HepG2 (cell line): ENCODE measurements around the gene UBQLN1. TPM values are rescaled to one million over a fixed set of nuclear protein-coding genes. Genes with fewer than 3 reads are reported as not detected.
A peak's percentile ranks its signal among the peaks of the same experiment; 100 is the strongest.

Experiments
- BCL6 ChIP-seq: IDR thresholded peaks from 2 replicates; pipeline ENCODE4 v1.6.1; 2016; ENCODE audit warnings: missing genetic modification reagents, missing compliant biosample characterization
- CENPBD1 ChIP-seq: sonication (generic); formaldehyde crosslinking; IDR thresholded peaks from 2 replicates; pipeline ENCODE4 v1.8.0; 2022; ENCODE audit warnings: missing genetic modification reagents, low read depth, mild to moderate bottlenecking, borderline replicate concordance
- CSRNP2 ChIP-seq: sonication (generic); formaldehyde crosslinking; conservative IDR thresholded peaks from 2 replicates; pipeline ENCODE4 v1.8.0; 2022; ENCODE audit warnings: low read depth, missing genetic modification reagents
- DZIP1 ChIP-seq: sonication (generic); formaldehyde crosslinking; IDR thresholded peaks from 2 replicates; pipeline ENCODE4 v1.5.0; 2020; ENCODE audit warnings: mild to moderate bottlenecking, missing genetic modification reagents
- GMEB2 ChIP-seq: IDR thresholded peaks from 2 replicates; pipeline ENCODE4 v1.6.1; 2016; ENCODE audit warnings: missing biosample characterization, missing genetic modification reagents, low read depth
- KDM3A ChIP-seq: IDR thresholded peaks from 2 replicates; pipeline ENCODE4 v1.6.1; 2018; ENCODE audit warnings: low read depth, missing compliant biosample characterization
- PAF1 ChIP-seq: IDR thresholded peaks from 2 replicates; pipeline ENCODE4 v1.6.1; 2016; ENCODE audit warnings: missing genetic modification reagents, missing compliant biosample characterization
- POLR2G ChIP-seq: fragments of 200-400 bp; formaldehyde crosslinking; IDR thresholded peaks from 2 replicates; pipeline ENCODE4 v1.6.1; 2018; ENCODE audit warnings: mild to moderate bottlenecking, low read depth, low read length, moderate library complexity
- RARG ChIP-seq: sonication (generic); formaldehyde crosslinking; IDR thresholded peaks from 2 replicates; pipeline ENCODE4 v1.4.0; 2020; ENCODE audit warnings: low read depth, mild to moderate bottlenecking, missing genetic modification reagents
- RFXAP ChIP-seq: sonication (generic); formaldehyde crosslinking; IDR thresholded peaks from 2 replicates; pipeline ENCODE4 v1.4.0; 2020; ENCODE audit warnings: missing genetic modification reagents, borderline replicate concordance
- USF2 ChIP-seq, 2 experiments: sonication (generic) in 1 of 2; formaldehyde crosslinking in 1 of 2; IDR thresholded peaks; 2 replicates each; pipeline versions ENCODE4 v1.5.1 to v1.6.1; 2011 to 2020; ENCODE audit warnings: borderline replicate concordance in 1 of 2, low read depth in 1 of 2, low read length in 1 of 2, mild to moderate bottlenecking in 1 of 2, missing genetic modification reagents in 1 of 2, moderate library complexity in 1 of 2
- ZNF235 ChIP-seq: sonication (generic); formaldehyde crosslinking; IDR thresholded peaks from 2 replicates; pipeline ENCODE4 v1.8.1; 2023; ENCODE audit warnings: mild to moderate bottlenecking, missing genetic modification reagents, borderline replicate concordance
- ZNF30 ChIP-seq: sonication (generic); formaldehyde crosslinking; IDR thresholded peaks from 2 replicates; pipeline ENCODE4 v1.5.0; 2020; ENCODE audit warnings: mild to moderate bottlenecking, missing genetic modification reagents
- ZNF549 ChIP-seq: sonication (generic); formaldehyde crosslinking; IDR thresholded peaks from 2 replicates; pipeline ENCODE4 v1.5.0; 2020; ENCODE audit warnings: missing genetic modification reagents
- ZSCAN20 ChIP-seq: sonication (generic); formaldehyde crosslinking; IDR thresholded peaks from 2 replicates; pipeline ENCODE4 v1.4.0; 2020; ENCODE audit warnings: missing genetic modification reagents, mild to moderate bottlenecking, borderline replicate concordance
- ZSCAN29 ChIP-seq: sonication (generic); formaldehyde crosslinking; conservative IDR thresholded peaks from 2 replicates; pipeline ENCODE4 v1.4.0; 2020; ENCODE audit warnings: mild to moderate bottlenecking, missing genetic modification reagents
- polyA plus RNA-seq, 8 experiments: library from polyadenylated mRNA; depleted of rRNA in 3 of 8; stranded (reverse) in 7 of 8; unstranded in 1 of 8; fragments of >200 nt; fragmentation: Illumina TruSeq in 4 of 8; extraction: Trizol in 4 of 8; gene quantifications; 2 replicates each; pipeline versions ENCODE4 v1.2.1 to v1.2.3, GENCODE V29; 2011 to 2016; ENCODE audit warnings: low read depth in 4 of 8, missing spikeins in 1 of 8, mixed read lengths in 1 of 8; ENCODE audit not compliant: insufficient read depth in 1 of 8
- total RNA-seq, 5 experiments: library from RNA; depleted of rRNA; stranded (reverse); fragments of >200 nt; fragmentation: Illumina TruSeq; extraction: Trizol; gene quantifications; 2 replicates each; pipeline ENCODE4 v1.2.3, GENCODE V29; 2016; ENCODE audit warnings: low read depth in 1 of 5

The UBQLN1 gene
- total and polyA plus RNA-seq, 2 of the 13 experiments (the other 11 are each of a cell fraction or from before 2014, with no cell fraction given) = 78.1 to 83.8 TPM

GRCh38 chr9:83622939-83623678 is 84.6 kb downstream of the UBQLN1 start, which contains the start of gene IDNK (continued):
- no peak for TF ChIP-seq CENPBD1 (CRISPR knock-in tag)
- no peak for TF ChIP-seq RFXAP (CRISPR knock-in tag)
- no peak for TF ChIP-seq ZNF549
- no peak for TF ChIP-seq ZNF30 (CRISPR knock-in tag)
- no peak for TF ChIP-seq ZSCAN29
- TF ChIP-seq ZNF235 (CRISPR knock-in tag) = 0 out of 2 replicates have a peak, but pooled peaks have one; percentile 57
- TF ChIP-seq PAF1 = no peak
- TF ChIP-seq BCL6 (CRISPR knock-in tag) = no peak; the same call in 1 of the 2 replicates
- no peak for TF ChIP-seq RARG (CRISPR knock-in tag)
- TF ChIP-seq KDM3A (CRISPR knock-in tag) = 0 out of 2 replicates have a peak, but pooled peaks have one; percentile 35
- TF ChIP-seq POLR2G = peak; percentile 76
- no peak for TF ChIP-seq USF2 (IDR thresholded peaks at IDR 0.05; ENCODE audit: low read depth, low read length)
- no peak for TF ChIP-seq USF2 (CRISPR knock-in tag; IDR thresholded peaks at IDR 0.05; ENCODE audit: borderline replicate concordance)
- TF ChIP-seq GMEB2 (CRISPR knock-in tag) = no peak
- no peak; the same call in 1 of the 2 replicates for TF ChIP-seq CSRNP2 (CRISPR knock-in tag)
- no peak; the same call in 1 of the 2 replicates for TF ChIP-seq ZSCAN20
- TF ChIP-seq DZIP1 (CRISPR knock-in tag) = no peak
